GM23338 (cell line): ENCODE measurements around the gene CDC42BPG. TPM values are rescaled to one million over a fixed set of nuclear protein-coding genes. Genes with fewer than 3 reads are reported as not detected.

ENCODE experiments used
- ATAC-seq: fragments of 200-7000 bp; cut with Tn5 transposase; 3 replicates; pipeline ENCODE4 v1.9.1; 2020
- DNase-seq: peaks from one replicate; pipeline ENCODE4 v3.0.0-alpha.2; 2015; ENCODE audit warnings: low spot score
- H2AFZ ChIP-seq: fragments of 200-600 bp; sonication (generic); 2 replicates; pipeline ENCODE4 v1.8.0; 2016; ENCODE audit warnings: antibody characterized with exemption, mild to moderate bottlenecking, moderate library complexity
- H3F3A ChIP-seq: fragments of 200-600 bp; sonication (generic); replicated peaks from 2 replicates; pipeline ENCODE4 v1.8.0; 2017; ENCODE audit warnings: antibody characterized with exemption, mixed run types, low read depth
- H3K27ac ChIP-seq: fragments of 200-600 bp; sonication (generic); 2 replicates; pipeline ENCODE4 v1.6.1; 2016; ENCODE audit warnings: low read depth
- H3K27me3 ChIP-seq: fragments of 200-600 bp; sonication (generic); 2 replicates; pipeline ENCODE4 v1.8.0; 2016; ENCODE audit warnings: mild to moderate bottlenecking, mixed run types, moderate library complexity; ENCODE audit not compliant: insufficient read depth
- H3K36me3 ChIP-seq: fragments of 200-600 bp; sonication (generic); 2 replicates; pipeline ENCODE4 v1.8.0; 2016; ENCODE audit warnings: mild to moderate bottlenecking; ENCODE audit not compliant: insufficient read depth
- H3K4me1 ChIP-seq: fragments of 200-600 bp; sonication (generic); 2 replicates; pipeline ENCODE4 v1.8.0; 2016; ENCODE audit warnings: mild to moderate bottlenecking, moderate library complexity; ENCODE audit not compliant: insufficient read depth
- H3K4me2 ChIP-seq: fragments of 200-600 bp; sonication (generic); 2 replicates; pipeline ENCODE4 v1.7.1; 2017; ENCODE audit warnings: mixed run types
- H3K4me3 ChIP-seq: fragments of 200-600 bp; sonication (generic); 2 replicates; pipeline ENCODE4 v1.6.1; 2016; ENCODE audit warnings: mixed run types
- H3K79me2 ChIP-seq: fragments of 200-600 bp; sonication (generic); replicated peaks from 2 replicates; pipeline ENCODE4 v1.8.0; 2017; ENCODE audit warnings: mild to moderate bottlenecking; ENCODE audit not compliant: insufficient read depth
- H3K9me2 ChIP-seq: fragments of 200-600 bp; sonication (generic); 2 replicates; pipeline ENCODE4 v1.8.0; 2017; ENCODE audit not compliant: insufficient read depth
- H4K20me1 ChIP-seq: fragments of 200-600 bp; sonication (generic); replicated peaks from 2 replicates; pipeline ENCODE4 v1.8.0; 2017; ENCODE audit warnings: mild to moderate bottlenecking; ENCODE audit not compliant: insufficient read depth
- H3K27ac Mint-ChIP-seq: 2 replicates; pipeline ENCODE4 v1.8.0; 2020; ENCODE audit warnings: inconsistent platforms, mild to moderate bottlenecking, moderate library complexity, mixed read lengths
- H3K27me3 Mint-ChIP-seq: 3 replicates; pipeline ENCODE4 v1.8.0; 2022; ENCODE audit warnings: low read depth, mild to moderate bottlenecking, moderate library complexity, mixed read lengths, inconsistent platforms; ENCODE audit not compliant: insufficient read depth, poor library complexity
- H3K36me3 Mint-ChIP-seq: 3 replicates; pipeline ENCODE4 v1.8.0; 2021; ENCODE audit warnings: low read depth, mild to moderate bottlenecking, inconsistent platforms, moderate library complexity, mixed read lengths
- H3K4me1 Mint-ChIP-seq: 3 replicates; pipeline ENCODE4 v1.8.0; 2020; ENCODE audit warnings: mild to moderate bottlenecking, inconsistent platforms, mixed read lengths
- H3K4me3 Mint-ChIP-seq: 3 replicates; pipeline ENCODE4 v1.8.0; 2021; ENCODE audit warnings: moderate library complexity, mild to moderate bottlenecking, inconsistent platforms, mixed read lengths
- H3K9me3 Mint-ChIP-seq: 3 replicates; pipeline ENCODE4 v1.8.0; 2020; ENCODE audit warnings: moderate library complexity, mild to moderate bottlenecking, inconsistent platforms, mixed read lengths
- CREB1 ChIP-seq: fragments of 250-450 bp; sonication (Bioruptor Pico); IDR thresholded peaks from 2 replicates; pipeline ENCODE4 v1.5.0; 2020; ENCODE audit warnings: low read depth, mild to moderate bottlenecking, moderate library complexity
- EZH2 ChIP-seq: fragments of 200-600 bp; sonication (generic); IDR thresholded peaks from one replicate; pipeline ENCODE4 v1.8.0; 2017; ENCODE audit warnings: antibody characterized with exemption, mild to moderate bottlenecking, low read depth; ENCODE audit not compliant: unreplicated experiment
- EZH2phosphoT487 ChIP-seq: fragments of 200-600 bp; sonication (generic); IDR thresholded peaks from one replicate; pipeline ENCODE4 v1.8.1; 2018; ENCODE audit warnings: antibody characterized with exemption; ENCODE audit not compliant: unreplicated experiment
- JUNB ChIP-seq: IDR thresholded peaks from one replicate; pipeline ENCODE4 v1.6.1; 2016; ENCODE audit warnings: antibody characterized with exemption; ENCODE audit not compliant: unreplicated experiment
- POLR2AphosphoS5 ChIP-seq: IDR thresholded peaks from 2 replicates; pipeline ENCODE4 v1.6.1; 2016; ENCODE audit warnings: antibody characterized with exemption, low read depth
- ZNF114 ChIP-seq: fragments of 250-450 bp; sonication (Bioruptor Pico); IDR thresholded peaks from 2 replicates; pipeline ENCODE4 v1.5.0; 2020; ENCODE audit warnings: mild to moderate bottlenecking, moderate library complexity
- ZNF331 ChIP-seq: fragments of 250-450 bp; sonication (Bioruptor Pico); IDR thresholded peaks from 2 replicates; pipeline ENCODE4 v1.5.0; 2020; ENCODE audit warnings: low read depth, mild to moderate bottlenecking, moderate library complexity
- ZNF462 ChIP-seq: fragments of 250-450 bp; sonication (Bioruptor Pico); IDR thresholded peaks from 2 replicates; pipeline ENCODE4 v1.5.0; 2020; ENCODE audit warnings: mild to moderate bottlenecking, moderate library complexity
- polyA plus RNA-seq: library from polyadenylated mRNA; unstranded; fragments of >200 nt; fragmentation: Nextera tagmentation; extraction: Ambion mirVana; gene quantifications from 2 replicates; pipeline ENCODE4 v1.2.1, GENCODE V29; 2016
- total RNA-seq: library from RNA; depleted of rRNA; stranded (reverse); fragments of >200 nt; shearing (Covaris generic); gene quantifications from 2 replicates; pipeline ENCODE4 v1.2.3, GENCODE V29; 2014
- TF ChIP-seq, protein P1 (sequence below), 2 experiments: fragments of 200-600 bp in 1 of 2; sonication (generic) in 1 of 2; conservative IDR thresholded peaks; 2 replicates each; pipeline versions ENCODE4 v1.5.1 to v1.6.1; 2016 to 2017; ENCODE audit warnings: antibody characterized with exemption in 2 of 2, low read depth in 2 of 2, mild to moderate bottlenecking in 2 of 2, moderate library complexity in 1 of 2
- TF ChIP-seq, protein P2 (sequence below): IDR thresholded peaks from 2 replicates; pipeline ENCODE4 v1.6.1; 2016; ENCODE audit warnings: antibody characterized with exemption

Gene CDC42BPG
- total and polyA plus RNA-seq, 2 experiments from 2014 or later = 2.3 to 11.6 TPM

DNA sequence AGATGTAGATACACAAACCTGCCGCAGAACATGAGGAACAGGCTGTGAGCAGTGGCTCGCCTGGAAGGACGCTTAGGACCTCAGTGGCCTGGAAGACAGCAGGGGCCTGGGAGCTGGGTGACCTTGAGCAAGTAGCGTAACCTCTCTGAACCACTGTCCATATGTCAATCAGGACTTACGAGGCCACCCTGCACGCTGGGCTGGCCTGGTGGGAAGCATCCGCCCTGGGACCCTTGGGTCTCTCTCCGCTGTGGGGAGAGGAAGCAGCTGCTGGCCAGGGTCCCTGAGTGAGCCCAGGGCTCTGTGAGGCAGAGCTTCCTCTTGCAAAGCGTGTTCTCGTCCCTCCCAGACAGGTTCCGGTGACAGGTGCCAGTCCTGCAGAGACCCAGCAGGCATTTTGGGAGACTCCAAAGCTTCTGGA lies 48.0 kb upstream of the CDC42BPG start:
- Histone ChIP-seq H3K4me1 (peaks cover 12% of the 10 kb centered on the region; the same call in 1 of the 2 replicates), H3K27me3 (no peaks in the 10 kb centered on the region), H3K36me3 (no peaks in the 10 kb centered on the region), H3K4me2 (no peak overlapping the region), H3K79me2 (no peaks in the 10 kb centered on the region), H3K27ac (no peak overlapping the region), H3K4me3 (no peak overlapping the region), H2AFZ (no peak overlapping the region), H3F3A (no peaks in the 10 kb centered on the region), H4K20me1 (no peaks in the 10 kb centered on the region), H3K9me2 (no peaks in the 10 kb centered on the region)
- ATAC-seq (no peak), DNase-seq (no peak)
- Mint-ChIP-seq H3K27ac (no peak overlapping the region), H3K4me1 (peaks cover 17% of the 10 kb centered on the region), H3K9me3 (no peaks in the 10 kb centered on the region), H3K4me3 (no peak overlapping the region; the same call in 2 of the 3 replicates), H3K36me3 (no peaks in the 10 kb centered on the region; the same call in 2 of the 3 replicates), H3K27me3 (peaks cover 15% of the 10 kb centered on the region)
- TF ChIP-seq JUNB (no peak), POLR2AphosphoS5 (no peak), EZH2phosphoT487 (no peak), CREB1 (CRISPR knock-in tag) (no peak), ZNF114 (CRISPR knock-in tag) (no peak), ZNF331 (no peak), EZH2 (no peak), ZNF462 (CRISPR knock-in tag) (no peak)
- TF ChIP-seq, protein P1, sequence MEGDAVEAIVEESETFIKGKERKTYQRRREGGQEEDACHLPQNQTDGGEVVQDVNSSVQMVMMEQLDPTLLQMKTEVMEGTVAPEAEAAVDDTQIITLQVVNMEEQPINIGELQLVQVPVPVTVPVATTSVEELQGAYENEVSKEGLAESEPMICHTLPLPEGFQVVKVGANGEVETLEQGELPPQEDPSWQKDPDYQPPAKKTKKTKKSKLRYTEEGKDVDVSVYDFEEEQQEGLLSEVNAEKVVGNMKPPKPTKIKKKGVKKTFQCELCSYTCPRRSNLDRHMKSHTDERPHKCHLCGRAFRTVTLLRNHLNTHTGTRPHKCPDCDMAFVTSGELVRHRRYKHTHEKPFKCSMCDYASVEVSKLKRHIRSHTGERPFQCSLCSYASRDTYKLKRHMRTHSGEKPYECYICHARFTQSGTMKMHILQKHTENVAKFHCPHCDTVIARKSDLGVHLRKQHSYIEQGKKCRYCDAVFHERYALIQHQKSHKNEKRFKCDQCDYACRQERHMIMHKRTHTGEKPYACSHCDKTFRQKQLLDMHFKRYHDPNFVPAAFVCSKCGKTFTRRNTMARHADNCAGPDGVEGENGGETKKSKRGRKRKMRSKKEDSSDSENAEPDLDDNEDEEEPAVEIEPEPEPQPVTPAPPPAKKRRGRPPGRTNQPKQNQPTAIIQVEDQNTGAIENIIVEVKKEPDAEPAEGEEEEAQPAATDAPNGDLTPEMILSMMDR (conservative IDR thresholded peaks at IDR 0.05; ENCODE audit: low read depth in 2 of 2) = no peak
- TF ChIP-seq, protein P2, sequence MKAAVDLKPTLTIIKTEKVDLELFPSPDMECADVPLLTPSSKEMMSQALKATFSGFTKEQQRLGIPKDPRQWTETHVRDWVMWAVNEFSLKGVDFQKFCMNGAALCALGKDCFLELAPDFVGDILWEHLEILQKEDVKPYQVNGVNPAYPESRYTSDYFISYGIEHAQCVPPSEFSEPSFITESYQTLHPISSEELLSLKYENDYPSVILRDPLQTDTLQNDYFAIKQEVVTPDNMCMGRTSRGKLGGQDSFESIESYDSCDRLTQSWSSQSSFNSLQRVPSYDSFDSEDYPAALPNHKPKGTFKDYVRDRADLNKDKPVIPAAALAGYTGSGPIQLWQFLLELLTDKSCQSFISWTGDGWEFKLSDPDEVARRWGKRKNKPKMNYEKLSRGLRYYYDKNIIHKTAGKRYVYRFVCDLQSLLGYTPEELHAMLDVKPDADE = no peak
